NCI-H82 (cell line): ENCODE results near the gene CAPN3.

ENCODE experiments used
- DNase-seq: peaks from one replicate; lab custom pipeline; 2025; lab: John Stamatoyannopoulos, UW

Gene CAPN3

DNA sequence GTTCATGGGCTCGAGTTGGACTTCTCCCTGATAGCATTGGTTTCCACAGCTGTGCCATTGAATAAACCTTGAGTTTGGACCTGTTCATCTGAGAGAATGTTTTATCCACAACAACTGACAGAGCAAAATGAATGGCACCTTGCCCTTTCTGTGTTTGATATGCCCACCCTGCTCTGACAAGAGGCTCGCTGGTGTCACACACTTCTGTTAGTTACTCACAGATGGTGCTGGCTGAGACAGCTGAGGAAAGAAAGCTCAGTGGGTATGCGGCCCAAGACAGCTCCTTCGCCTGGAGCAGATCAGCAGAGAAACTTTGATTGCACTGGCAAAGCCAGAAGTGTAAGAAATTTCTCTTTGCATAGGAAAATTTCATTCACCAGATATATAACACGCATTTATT, 2.5 kb upstream of the CAPN3 start:
- no peak for DNase-seq

DNA sequence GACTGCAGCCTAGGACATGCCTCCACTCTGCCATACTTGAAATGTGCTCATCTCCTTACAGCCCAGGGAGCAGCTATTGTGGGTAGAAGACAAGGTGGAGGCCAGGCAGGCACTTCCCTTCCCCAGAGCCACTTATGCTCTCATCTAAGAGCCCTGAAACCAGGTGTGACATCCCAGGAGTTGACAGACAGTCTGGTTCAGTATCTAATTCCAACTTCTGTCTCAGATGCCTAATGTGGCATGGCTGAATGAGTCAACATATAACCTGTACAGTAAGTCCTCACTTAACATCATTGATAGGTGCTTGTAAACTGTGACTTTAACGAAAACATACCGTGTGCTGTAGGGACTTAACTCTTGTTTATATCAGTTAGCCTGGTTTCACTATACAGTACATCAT, 1.2 kb upstream of the CAPN3 start:
- DNase-seq, result no peak

- no peak for DNase-seq
Observed at GRCh38 chr15:42359985-42360384, 684 bp downstream of the CAPN3 start.

- no peak for DNase-seq
Observed at GRCh38 chr15:42360535-42361112, 1.3 kb downstream of the CAPN3 start.

- peak; percentile 62 for DNase-seq
Observed at GRCh38 chr15:42363487-42363886, 4.2 kb downstream of the CAPN3 start.

DNA sequence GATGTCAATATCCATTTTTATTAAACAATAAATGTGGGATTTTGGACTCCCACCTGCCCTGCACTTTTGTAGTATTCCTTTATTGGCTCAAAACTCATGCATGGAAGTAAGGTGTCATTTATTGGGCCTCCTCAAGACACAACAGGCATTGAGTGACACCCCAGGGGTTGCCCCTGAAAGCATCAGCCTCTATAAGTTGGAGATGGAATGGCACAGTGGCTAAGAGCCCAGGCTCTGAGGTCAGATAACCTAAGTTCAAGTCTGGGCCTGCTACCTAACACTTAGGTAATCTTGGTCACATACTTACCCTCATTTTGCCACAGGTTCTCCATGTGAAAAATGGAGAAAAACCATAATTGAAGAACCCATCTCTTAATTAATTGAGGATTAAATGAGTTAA, 4.6 kb downstream of the CAPN3 start:
- DNase-seq, result peak; percentile 84

DNA sequence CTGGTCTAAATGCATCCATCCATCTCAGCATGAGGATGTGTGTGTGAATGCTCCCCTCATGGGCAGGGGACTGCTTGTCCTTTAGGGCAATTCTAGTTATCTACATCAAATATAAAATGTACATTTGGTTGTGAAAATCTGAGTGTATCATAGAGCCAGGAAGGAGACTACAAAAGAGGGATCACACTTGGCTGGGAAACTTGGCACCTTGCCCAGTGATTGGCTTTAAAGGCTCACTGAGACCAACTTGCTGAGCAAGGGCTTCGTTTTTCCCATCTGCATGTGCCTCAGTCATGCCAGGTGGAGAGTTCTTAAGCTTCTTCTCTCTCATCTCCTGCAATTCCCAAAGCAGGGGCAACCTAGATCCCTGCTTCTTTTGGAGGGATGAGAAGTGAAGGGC, 5.2 kb downstream of the CAPN3 start:
- DNase-seq, result peak; percentile 97

- no peak for DNase-seq
Observed at GRCh38 chr15:42365921-42366550, 6.7 kb downstream of the CAPN3 start.

DNA sequence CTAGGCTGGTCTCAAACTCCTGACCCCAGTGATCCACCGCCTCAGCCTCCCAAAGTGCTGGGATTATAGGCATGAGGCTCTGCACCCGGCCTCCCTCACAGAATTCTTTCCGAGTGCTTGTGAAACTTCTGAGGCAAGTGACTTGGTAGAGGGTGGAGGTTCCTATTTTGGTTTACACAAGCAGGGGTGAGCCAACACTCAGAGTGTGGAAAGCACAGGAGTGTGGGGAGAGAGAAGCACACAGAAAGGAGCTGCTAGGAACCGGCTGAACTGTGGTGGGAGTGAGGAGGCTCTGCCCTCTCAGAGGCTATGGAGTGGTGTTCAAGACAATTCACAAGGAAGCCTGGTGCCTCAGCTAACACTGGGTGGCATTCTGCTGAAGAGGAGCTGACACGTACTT, 7.7 kb downstream of the CAPN3 start:
- DNase-seq, result no peak

- DNase-seq, result no peak
Observed at GRCh38 chr15:42368096-42368495, 8.8 kb downstream of the CAPN3 start.

- peak; percentile 21 for DNase-seq
Observed at GRCh38 chr15:42371096-42371495, 11.8 kb downstream of the CAPN3 start.

DNA sequence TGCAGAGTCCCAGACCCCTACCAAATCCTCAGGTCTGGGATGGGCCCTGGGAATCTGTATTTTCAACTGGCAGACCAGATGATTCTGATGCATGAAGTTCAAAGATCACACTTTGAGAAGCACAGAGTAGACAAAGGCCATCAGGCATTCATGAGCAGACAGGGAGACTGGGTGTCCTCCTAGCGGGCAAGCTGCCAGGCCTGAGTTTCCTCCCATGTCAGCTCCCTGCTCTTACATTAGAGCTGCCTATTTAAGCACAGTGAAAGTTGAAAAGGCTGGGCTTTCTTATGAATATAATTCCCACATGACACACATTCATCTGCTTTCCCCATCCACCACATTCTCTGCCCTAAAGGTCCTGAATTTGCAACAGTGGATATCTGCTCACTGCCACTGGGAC, 14.0 kb downstream of the CAPN3 start:
- no peak for DNase-seq

DNA sequence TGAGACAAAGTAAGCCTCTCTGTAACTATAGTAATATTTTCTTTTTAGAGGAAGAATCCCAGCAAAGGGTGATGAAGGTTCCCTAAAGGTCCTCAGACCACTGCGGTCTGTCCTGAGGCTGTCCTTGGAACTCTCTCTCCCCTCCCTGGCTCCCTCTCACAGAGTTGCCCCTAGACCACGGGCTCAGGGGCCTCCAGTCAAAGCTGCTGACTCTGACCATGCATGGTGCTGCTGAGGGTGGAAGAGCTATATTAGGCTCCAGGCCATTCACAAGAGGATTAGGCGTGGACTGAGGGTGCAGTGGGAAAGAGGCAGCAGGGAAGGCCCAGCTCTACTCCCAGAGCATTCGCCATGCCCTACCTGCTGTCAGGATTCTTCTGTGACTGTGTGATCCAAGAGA, 14.6 kb downstream of the CAPN3 start:
- no peak for DNase-seq

- DNase-seq, result no peak
Observed at GRCh38 chr15:42374810-42375209, 15.5 kb downstream of the CAPN3 start.

GRCh38 chr15:42375252-42375651, 16.0 kb downstream of the CAPN3 start:
- no peak for DNase-seq

DNA sequence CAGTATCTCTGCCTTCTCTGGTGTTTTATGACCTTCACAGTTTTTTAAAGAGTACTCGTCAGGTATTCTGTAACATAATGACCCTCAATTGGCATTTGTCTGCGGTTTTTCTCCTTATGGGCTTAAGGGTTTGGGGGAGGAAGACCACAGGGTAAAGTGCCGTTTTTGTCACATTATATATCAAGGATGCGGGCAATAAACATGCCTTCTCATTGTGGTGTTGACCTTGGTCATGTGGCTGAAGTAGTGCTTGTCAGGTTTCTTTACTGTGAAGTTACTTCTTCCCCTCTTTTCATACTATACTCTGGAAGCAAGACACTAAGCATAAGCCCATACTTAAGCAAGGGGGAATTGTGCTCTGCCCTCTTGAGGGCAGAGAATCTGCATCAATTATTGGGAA, 16.6 kb downstream of the CAPN3 start:
- DNase-seq, result no peak

DNA sequence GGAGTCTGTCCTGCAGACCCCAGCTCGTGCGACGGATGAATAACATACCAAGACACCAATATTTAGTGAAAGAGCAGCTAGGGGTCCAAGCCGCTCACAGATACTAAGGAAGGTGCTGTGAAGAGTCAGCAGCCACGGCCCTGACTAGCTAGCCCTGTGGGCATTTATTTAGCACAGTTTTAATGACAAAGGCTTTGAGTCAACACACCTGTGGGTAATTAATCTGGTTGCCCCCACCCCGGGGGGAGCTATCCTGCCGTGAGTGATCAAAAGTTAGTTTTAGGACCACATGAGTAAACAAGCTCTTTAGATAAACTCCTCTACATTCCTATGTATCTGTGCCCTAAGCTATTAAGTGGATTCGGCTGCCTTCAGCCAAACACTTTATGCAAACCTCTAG, 18.7 kb downstream of the CAPN3 start:
- DNase-seq, result no peak

GRCh38 chr15:42384597-42384996, 25.3 kb downstream of the CAPN3 start:
- no peak for DNase-seq

DNA sequence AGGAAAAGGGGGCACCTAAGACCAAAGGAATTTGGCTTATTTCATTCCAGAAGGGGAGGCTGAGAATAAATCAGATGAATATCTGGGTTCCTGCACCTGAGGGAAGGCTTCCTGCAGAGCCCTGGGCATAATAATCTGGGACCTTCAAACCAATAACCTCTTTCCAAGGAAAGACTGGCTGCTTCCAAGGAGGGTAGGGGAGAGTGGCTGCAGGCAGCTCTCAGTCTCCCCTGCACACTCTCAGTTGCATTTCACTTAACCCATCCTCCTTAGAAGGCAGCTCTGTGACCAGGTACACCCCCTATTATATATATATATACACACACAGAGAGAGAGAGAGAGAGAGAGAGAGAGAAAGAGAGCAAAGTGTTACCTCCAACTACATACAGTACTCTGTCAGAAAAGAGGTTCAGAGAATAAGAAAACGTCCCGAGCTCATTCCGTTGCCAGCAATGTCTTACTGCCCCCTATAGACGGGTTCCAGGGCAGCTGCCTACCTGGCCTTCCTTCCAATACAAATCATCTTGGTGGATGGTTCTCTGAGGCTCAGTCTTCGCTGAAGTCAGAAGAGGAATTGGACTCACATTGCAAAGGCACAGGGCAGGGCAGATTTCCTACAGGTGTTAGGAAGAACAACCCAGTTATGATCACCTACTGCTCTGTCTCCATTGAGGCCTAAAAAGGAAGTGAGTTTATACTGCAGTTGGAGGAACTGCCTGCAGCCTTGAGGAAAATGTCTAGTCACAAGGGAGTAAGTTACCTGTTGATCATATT, 26.1 kb downstream of the CAPN3 start:
- DNase-seq, result peak; percentile 79

- DNase-seq, result peak; percentile 13
Observed at GRCh38 chr15:42385980-42386700, 26.8 kb downstream of the CAPN3 start.

DNA sequence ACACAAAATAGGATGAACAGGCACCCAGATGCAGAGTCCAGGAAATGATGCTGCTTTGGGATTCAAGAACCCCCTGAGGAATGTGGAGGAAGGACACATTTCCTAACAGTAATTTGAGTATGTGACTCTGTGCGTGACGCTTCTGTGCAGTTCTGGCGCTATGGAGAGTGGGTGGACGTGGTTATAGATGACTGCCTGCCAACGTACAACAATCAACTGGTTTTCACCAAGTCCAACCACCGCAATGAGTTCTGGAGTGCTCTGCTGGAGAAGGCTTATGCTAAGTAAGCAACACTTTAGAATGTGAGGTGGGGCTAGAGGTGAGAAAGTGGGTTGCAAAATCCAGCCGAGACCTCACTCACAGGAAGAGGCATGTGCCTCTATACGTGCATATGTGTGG, 28.3 kb downstream of the CAPN3 start:
- DNase-seq, result no peak

- no peak for DNase-seq
Observed at GRCh38 chr15:42392309-42393024, 33.2 kb downstream of the CAPN3 start.
